Fibroblast of skin of left biceps (primary cell): ENCODE results near the gene HMCN2.
"Not testable (repeated sequence)": the region's sequence is repeated elsewhere in the genome, so short reads cannot be mapped to it uniquely, and the experiment has no call there.

ENCODE experiments used
- DNase-seq, 2 experiments: peaks; one replicate each; pipeline ENCODE4 v3.0.0-alpha.2; 2013; ENCODE audit warnings: low read depth in 2 of 2

Gene HMCN2

GRCh38 chr9:130262771-130263170 lies 2.8 kb upstream of the HMCN2 start:
- DNase-seq, result no peak

GRCh38 chr9:130263601-130264413 lies 1.8 kb upstream of the HMCN2 start:
- DNase-seq, result no peak

- no peak for DNase-seq
Observed at GRCh38 chr9:130264414-130265350, 878 bp upstream of the HMCN2 start.

- DNase-seq, result no peak
Observed at GRCh38 chr9:130266236-130267098, 907 bp downstream of the HMCN2 start.

GRCh38 chr9:130267930-130268329 lies 2.4 kb downstream of the HMCN2 start:
- DNase-seq, result no peak

GRCh38 chr9:130268521-130269211 lies 3.1 kb downstream of the HMCN2 start:
- no peak for DNase-seq

- no peak for DNase-seq
Observed at GRCh38 chr9:130271473-130271872, 5.9 kb downstream of the HMCN2 start.

GRCh38 chr9:130275156-130275555 lies 9.6 kb downstream of the HMCN2 start:
- no peak for DNase-seq

- peak; percentile 39 to 42 for DNase-seq
Observed at GRCh38 chr9:130276121-130276520, 10.6 kb downstream of the HMCN2 start.

- DNase-seq, result no peak
Observed at GRCh38 chr9:130276955-130277354, 11.4 kb downstream of the HMCN2 start.

GRCh38 chr9:130277525-130277924 lies 12.0 kb downstream of the HMCN2 start:
- DNase-seq, result not testable (repeated sequence)

- DNase-seq, result no peak
Observed at GRCh38 chr9:130283539-130284248, 18.1 kb downstream of the HMCN2 start.

- DNase-seq, result no peak
Observed at GRCh38 chr9:130284249-130284625, 18.7 kb downstream of the HMCN2 start.

GRCh38 chr9:130284690-130285089 lies 19.1 kb downstream of the HMCN2 start:
- DNase-seq, result no peak

GRCh38 chr9:130285271-130285670 lies 19.7 kb downstream of the HMCN2 start:
- DNase-seq, result no peak

GRCh38 chr9:130286072-130286770 lies 20.7 kb downstream of the HMCN2 start:
- DNase-seq, result no peak

GRCh38 chr9:130286781-130287428 lies 21.3 kb downstream of the HMCN2 start:
- DNase-seq, result no peak

GRCh38 chr9:130287736-130288135 lies 22.2 kb downstream of the HMCN2 start:
- no peak for DNase-seq

- DNase-seq, result no peak
Observed at GRCh38 chr9:130288393-130288792, 22.8 kb downstream of the HMCN2 start.
